Measurements from ENCODE around the gene MOB2.

The MOB2 gene

DNA sequence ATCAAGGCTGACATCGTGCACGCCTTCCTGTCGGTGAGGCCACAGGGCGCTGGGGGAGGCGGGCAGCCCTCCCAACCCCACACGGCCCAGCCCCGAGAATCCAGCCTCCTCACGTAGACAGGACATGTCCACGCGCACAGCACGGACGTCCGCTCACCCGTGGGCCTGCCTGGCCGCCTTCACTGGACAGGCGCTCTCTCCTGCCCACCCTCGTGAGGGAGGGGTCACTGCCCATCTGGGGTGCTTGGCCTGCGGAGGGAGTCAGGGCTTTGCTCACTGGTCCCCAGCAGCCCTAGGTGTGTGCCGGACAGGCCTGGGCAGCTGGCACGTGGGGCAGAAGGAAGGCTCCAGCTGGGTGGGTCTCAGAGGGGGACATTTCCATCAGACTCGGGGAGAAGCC is 32.0 kb downstream of the MOB2 start:
- no peak for DNase-seq

DNA sequence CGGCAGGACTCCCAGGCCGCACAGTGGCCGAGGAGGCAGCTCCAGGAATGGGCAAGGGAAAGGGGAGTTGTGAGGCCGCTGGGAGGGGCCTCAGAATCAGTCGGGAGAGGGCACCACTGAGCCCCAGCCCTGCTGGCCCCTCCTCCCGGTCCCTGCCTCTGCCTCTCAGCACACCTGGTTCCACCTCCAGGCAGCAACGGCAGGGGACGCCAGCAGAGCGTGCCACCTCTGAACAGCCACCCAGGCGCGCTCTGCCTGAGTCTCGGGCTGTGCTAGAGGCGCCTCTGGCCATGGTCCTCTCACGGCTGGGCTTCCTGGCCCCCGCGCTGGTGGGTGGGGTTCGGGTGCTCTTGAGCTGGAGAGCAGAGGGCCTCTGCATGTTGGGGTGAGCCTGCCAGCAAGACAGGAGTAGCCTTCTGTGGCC is 33.0 kb downstream of the MOB2 start:
- peak; percentile 49 for DNase-seq

DNA sequence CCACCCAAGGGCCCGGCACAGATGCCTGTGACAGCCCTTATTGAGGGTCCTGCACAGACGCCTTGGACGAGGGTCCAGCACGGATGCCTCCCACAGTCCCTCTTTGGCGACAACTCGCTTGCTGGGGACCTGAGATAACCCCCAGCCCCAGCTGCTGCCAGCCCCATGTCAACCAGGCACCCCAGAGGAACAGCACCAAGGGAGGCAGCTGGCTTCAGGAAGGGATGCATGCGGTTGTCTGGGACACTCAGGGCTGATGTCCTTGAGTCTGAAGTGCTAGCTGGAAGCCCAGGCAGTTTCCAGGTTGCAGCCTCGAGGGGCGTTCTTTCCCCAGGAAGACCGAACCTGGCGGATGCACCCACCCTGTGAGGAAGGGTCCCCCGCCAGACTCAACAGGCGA is 33.8 kb downstream of the MOB2 start:
- DNase-seq: no peak

DNA sequence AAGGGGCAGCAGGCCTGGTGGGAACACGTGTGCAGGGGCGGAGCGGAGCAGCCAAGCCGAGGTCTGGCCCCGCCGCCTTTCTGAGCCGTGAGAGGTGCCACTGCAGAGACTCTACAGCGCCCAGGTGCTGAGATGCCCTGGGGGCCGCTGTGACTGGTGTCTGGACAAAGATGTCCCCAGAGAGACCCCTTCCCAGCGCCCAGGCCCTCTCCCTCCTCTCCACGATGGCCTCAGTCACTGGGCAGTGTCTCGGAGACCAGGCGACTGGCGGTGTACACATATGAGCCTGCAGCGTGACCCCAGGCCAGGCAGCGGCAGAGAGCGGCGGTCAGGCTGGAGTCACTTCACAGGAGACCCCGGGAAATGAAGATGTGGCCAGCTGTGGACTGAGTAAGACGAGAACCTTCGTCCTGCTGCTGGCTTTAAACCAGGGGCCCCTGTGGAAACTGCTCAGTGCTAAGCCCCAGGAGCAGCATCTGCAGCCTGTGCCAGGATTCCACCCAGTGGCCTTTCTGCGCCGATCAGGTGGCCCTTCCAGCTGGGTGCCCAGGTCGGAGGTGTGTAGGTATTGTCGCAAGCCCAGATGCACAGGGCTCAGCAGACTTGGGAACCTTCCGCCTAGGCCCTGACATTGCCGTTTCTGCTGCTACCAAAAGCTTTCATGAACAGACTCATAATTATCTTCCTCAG is 34.7 kb downstream of the MOB2 start:
- no peak for DNase-seq

DNA sequence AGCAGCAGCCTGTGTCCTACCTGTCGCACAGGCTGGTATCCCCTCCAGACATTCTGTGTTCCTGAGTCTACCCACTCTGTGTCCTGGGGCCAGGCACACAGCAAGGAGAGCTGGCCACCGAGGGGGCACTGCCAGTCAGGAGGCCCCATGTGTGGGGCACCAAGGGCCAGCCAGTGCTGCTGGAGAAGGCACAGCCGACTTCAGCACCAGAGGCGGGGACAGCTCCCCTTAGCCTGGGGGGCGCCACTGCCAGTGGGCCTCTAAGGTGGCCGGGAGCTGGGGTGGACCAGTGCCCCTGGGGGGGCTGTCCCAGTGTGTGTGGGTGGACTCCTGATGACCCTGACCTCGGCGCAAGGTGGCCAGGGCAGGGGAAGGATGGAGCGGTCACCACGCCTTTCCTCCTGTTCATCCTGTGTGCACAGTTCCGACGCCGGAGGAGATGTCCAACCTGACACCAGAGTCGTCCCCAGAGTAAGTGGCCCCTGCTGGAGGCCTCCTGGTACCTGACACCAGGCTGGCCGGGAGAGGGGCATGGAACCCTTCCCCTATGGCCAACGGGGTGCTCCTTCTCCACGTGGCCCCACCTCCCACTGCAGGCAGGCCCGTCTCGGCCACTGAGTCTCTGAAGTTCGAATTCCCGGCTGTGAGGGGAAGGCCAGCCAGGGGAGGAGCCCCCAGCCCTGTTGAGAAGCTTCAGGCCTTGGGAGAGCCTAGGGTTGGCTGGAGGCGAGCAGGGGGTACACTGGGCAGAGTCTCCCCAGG is 35.4 kb downstream of the MOB2 start:
- no peak for DNase-seq

DNA sequence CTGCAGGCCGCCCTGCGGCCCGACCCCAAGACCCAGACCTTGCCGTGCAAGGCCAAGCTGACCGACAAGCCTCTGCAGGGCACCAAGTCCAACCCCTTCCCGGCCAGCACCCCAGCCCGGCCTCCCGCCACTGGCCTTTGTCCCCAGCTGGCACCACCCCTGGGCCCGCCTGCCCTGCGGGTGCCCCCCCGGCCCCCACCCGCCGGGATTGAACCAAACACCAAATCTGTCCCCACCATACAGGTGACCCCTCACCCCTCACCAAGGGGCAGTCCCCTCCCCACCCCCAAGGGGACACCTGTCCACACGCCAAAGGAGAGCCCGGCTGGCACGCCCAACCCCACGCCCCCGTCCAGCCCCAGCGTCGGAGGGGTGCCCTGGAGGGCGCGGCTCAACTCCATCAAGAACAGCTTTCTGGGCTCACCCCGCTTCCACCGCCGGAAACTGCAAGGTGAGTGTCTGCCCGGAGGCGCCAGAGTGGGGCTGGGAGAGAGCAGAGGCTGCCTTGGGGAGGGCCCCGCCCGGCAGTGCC is 36.2 kb downstream of the MOB2 start:
- DNase-seq: no peak

DNA sequence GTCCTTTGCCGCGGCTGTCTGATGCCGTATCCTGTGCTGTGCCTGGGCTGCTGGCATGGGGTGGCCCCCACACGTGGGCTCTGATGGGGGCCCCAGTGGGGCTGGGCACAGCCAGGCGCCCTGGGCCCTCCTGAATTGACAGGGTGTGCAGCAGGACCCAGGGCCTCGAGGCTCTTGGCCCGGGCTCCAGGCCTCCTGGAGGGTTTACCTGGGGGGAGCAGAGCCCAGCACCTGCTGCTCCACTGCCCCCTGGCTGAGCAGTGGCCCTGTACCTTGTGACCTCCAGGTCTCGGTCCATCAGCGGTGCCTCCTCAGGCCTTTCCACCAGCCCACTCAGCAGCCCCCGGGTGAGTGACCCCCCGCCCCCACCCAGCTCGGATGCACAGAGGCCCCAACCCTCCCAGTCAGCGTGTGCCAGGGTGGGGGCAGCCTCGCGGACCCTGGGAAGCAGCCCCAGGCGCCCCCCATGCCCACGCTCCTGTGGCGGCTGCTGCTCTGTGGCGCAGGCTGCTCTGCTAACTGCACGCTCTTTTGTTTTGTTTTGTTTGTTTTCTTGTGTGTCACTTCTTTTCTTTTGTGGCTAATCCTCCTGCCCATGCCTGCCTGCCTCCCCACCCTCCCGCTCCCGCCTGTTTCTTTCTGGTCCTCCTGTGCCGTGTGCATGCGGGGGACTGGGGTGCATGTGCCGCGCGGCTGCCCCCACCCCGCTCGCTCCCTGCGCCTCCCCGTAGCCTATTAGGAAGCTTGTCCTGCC is 36.9 kb downstream of the MOB2 start:
- DNase-seq: no peak

DNA sequence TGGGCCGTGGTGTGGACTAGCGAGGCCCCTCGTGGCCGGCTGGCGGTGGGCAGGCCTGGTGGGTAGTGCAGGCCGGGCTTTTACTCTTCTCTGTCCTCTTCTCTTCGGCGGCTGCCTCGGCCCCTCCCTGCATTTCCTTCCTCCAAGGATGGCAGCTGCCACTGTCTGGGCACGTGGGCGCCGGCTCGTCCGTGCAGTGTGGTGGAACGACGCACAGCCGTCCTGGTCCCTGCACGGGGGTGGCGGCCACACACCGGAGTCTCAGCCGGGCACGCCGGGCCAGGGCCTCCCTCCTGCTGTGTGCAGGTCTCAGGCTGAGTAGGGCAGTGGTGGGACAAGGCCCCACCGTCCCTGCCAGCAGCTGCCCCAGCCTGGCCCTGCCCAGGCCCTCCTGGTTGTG is 37.7 kb downstream of the MOB2 start:
- DNase-seq: no peak

DNA sequence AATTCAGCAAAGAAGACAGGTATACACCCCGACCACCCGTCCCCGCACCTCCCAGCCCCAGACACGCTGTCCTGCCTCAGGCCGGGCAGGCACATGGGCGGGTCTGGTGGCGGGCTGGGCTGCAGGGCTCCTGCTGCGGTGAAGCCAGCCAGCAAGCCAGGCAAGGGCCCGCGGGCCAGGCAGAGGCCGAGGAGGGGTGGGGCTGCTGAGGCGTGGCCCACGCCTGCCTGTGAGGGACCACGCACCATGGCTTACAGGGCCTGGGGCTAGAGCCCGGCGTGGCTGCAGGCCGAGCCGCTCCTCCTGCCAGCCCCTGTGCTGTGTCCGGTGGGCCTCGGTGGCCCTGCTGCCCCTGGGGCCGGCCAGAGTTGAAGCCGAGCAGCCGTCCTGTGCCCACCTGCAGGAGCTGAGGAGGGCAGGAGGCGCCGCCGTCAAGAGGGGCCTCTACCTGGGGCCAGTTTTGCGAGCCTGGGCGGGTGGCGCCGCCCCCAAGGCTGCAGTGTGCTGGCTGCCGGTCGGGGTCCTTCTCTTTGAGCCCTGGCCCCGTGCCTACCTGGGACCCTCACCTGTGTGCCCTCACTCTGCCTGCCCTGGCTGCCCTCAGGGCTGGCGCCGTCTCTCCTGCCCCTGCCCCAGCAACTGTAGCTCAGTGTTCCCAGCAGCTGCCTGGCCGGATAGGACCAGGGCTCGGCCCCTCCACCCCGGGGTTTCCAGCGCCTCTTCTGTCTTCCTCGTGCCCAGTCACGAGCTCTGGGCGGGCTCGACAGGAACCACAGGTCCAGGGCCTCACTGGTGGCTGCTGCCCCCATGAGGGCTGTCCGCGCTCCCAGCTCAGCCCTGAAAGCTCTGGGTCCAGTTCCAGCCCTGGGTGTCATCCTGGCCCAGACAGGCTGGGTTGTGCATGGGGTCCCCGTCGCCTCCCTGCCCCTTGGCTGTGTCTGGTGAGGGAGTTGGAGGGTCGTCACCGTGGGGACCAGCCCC is 38.4 kb downstream of the MOB2 start:
- no peak for DNase-seq

DNA sequence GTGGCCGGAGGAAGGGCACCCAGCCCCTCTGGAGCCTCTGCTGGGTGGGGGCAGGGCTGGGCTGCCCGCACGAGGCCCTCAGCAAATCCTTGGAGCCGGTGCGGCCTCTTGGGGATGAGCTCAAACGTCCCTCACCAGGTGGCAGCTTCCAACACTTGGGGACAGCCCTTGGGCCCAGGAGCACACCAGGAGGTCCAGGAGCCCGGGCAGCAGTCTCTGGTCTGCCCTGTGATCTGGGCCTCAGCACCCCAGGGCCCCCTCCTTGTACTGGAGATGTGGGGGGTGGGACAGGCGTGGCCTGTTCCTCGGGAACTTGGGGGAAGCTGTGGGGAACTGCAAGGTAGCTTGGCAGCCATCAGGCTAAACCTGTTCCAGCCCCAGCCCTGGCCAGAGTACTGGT is 40.0 kb downstream of the MOB2 start:
- no peak for DNase-seq

DNA sequence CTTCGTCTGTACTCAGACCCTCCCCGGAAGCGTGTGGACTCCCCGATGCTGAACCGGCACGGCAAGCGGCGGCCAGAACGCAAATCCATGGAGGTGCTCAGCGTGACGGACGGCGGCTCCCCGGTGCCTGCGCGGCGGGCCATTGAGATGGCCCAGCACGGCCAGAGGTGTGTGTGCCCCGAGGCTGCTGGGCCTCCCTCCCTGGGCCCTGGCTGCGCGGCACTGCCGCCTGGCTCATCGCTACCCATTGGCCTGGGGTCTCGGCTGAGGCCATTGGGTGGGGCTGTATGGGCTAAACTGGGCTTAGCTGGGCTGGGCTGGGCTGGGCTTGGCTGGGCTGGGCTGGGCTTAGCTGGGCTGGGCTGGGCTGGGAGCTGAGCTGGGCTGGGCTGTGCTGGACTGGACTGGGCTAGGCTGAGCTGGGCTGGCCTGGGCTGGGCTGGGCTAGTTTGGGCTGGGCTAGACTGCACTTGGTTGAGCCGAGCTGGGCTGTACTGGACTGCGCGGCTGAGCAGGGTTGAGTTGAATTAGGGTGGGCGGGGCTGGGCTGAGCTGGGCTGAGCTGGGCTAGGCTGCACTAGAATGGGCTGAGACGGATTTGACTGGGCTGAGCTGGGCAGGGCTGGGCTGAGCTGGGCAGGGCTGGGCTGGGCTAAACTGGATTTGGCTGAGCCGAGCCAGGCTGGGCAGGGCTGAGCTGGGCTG is 40.7 kb downstream of the MOB2 start:
- DNase-seq: no peak

DNA sequence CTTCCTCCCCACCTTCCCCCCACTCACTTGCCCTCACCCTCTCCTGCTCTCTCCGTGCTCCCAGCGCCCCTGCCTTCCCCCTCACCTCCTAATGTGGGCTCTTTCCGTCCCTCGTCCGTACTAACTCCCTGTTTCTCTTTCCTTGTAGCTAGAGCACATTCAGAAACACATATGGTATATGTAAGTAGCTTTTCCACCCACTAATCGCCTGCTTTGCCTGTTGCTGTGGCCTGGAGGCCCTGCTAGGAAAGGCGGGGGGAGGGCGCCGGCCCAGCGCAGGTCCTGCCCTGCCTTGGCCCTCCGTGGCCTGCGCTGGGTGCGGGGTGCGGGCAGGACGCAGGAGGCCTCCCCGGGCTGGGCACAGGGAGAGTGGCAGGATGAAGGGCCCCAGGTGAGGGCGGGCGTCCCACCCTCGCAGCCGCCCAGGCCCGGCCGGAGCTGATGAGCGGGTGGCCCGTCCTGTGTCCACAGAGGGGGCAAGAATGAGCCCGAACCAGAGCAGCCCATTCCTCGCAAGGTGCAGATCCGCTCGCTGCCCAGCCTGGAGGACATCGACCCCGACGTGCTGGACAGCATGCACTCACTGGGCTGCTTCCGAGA is 41.7 kb downstream of the MOB2 start:
- DNase-seq: no peak

DNA sequence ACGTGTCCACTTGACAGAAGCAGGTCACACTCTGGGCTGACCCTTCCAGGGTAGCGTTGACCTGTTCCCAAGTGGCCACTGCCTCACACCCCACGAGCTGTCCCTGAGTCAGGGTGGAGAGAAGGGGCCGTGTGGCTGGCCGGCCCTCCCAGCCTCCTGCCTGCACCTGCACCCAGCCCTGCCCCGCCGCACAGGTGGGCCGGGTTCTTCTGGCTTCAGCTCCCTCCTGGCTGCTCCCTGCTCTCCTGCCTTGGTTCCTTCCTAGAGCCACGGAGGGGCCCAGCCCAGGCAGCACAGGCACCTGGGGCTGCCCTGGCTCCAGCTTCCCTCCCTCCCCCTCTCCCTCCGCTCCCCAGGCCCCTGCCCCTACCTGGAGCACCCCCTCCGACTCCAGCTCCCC is 42.3 kb downstream of the MOB2 start:
- no peak for DNase-seq

DNA sequence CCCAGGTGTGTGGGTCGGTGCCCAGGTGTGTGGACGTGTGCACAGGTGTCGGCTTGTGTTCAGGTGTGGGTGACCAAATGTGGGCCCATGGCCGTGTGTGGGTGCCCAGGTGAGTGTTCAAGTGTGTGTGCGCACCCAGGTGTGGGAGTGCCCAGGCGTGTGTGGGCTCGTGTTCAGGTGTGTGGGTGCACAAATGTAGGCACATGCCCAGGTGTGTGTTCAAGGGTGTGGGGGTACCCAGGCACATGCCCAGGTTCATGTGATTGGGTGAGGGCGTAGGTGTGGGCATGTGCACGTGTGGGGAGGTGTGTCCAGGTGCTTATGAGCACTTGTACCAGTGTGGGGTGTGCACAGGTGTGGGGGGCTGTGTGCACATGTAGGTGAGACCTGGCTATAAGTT is 42.8 kb downstream of the MOB2 start:
- DNase-seq: no peak

DNA sequence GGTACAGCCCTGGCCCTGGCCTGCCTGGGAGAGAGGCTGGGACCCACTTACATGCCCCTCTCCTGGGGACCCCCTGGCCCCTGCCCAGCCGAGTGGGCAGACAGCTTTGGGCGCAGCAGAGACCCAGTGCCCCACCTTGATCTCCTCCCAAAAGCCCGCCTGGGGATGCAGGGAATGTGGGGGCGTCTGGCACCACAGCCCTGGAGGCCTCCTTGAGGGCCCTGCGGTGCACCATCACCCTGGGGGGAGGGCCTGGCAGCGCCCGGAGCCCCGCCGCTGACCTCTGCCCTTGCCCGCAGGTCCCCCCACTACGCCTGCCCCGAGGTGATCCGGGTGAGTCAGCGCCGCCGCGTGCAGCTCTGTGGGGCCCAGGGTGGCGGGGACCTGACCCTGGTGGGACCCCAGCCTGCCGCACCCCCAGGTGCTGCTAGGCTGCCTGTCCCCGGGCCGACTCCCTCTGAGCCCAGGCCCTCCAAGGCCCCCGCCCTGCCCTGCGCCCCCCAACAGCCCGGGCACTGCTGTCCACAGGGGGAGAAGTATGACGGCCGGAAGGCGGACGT is 43.7 kb downstream of the MOB2 start:
- DNase-seq: no peak

DNA sequence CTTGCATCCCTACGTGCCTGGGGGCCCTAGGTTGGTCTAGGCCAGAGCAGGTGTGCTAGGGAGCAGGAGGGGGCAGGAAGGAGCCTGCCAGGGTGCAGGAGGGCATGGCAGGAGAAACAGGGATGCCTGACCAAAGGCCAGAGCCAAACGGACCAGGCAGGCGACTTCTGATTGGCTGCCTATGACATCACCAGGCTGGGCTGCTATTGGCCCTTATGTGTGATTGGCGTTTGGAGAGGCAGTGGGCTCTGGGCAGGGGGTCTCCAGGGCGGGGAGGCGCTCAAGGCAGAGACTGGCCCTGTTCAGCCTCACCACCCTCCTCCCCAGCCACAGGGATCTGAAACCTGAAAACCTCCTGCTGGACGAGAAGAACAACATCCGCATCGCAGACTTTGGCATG is 44.4 kb downstream of the MOB2 start:
- DNase-seq: no peak

DNA sequence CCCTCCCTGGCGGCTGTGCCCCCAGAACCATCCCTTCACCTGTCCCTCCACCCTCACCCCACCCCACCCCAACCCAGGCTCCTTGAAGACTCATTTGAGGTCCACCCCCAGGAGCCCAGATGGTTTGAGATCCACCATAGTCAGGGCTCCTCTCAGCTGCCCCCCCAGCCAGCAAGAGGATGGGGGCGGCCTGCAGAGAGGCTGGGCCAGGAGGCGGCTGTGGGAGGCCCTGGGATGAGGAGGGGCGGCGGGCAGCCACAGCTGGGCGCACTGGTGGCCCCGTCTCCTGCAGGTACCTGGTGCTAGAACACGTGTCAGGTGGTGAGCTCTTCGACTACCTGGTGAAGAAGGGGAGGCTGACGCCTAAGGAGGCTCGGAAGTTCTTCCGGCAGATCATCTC is 46.1 kb downstream of the MOB2 start:
- DNase-seq: no peak

DNA sequence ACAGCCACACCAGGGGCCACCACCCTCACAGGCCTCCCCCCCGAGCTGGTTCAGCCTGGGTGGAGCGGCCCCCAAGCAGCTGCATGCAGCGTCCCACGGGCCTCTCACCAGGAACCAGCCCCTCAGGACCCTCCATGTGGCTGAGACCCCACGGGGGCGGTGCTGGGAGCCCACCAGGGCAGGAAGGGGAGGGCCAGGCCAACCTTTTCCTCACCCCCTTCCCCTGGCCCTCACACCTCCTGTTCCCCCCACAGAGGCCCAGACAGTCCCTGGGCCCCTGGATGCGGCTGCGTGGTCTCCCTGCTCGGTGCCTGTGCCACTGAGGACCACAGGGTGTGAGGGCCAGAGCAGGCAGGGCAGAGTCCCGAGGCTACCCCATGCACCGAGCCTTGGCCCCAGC is 46.5 kb downstream of the MOB2 start:
- no peak for DNase-seq

DNA sequence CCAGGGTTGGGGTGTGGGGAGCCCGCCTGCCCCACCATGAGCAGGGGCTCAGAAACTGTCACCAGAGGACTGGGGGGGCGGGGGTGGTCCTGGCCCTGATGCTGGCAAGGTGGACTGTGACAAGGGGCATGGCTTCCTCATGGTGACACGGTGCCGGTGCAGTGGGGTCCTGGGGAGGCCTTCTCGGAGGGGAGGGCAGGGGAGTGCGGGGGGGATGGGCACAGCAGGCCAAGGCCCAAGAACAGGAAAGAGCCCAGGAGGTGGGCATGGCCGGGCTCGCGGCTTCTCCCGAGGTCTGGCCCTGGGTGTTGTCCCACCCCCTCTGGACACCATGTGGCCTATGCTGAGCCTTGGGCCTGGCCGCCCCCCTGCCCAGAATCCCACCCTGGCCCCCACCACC is 47.2 kb downstream of the MOB2 start:
- no peak for DNase-seq

DNA sequence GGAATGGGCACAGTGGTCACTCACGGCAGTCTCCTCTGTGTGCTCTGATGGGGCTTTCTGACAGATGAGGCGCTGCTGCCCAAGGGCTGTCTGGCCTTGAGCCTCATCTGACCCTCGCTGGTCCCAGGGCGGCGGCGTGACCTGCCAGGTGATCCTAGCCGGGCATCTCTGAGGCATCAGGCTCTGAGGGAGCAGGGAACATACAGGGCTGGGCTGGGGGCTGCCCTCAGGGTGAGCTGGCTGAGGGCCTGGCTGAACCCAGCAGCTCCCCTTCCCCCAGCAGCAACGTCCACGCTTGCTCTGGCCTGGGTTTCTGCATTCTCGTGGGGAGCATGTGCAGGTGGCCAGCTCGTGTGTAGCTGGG is 47.6 kb downstream of the MOB2 start:
- no peak for DNase-seq
